Eye (tissue), 1 donor: ENCODE data around the gene AMIGO3.

Experiments used
- DNase-seq: peaks from one replicate; pipeline ENCODE4 v3.0.0-alpha.2; 2015

AMIGO3 gene

GRCh38 chr3:49724586-49724985, 5.1 kb upstream of the AMIGO3 start:
- no peak for DNase-seq

DNA sequence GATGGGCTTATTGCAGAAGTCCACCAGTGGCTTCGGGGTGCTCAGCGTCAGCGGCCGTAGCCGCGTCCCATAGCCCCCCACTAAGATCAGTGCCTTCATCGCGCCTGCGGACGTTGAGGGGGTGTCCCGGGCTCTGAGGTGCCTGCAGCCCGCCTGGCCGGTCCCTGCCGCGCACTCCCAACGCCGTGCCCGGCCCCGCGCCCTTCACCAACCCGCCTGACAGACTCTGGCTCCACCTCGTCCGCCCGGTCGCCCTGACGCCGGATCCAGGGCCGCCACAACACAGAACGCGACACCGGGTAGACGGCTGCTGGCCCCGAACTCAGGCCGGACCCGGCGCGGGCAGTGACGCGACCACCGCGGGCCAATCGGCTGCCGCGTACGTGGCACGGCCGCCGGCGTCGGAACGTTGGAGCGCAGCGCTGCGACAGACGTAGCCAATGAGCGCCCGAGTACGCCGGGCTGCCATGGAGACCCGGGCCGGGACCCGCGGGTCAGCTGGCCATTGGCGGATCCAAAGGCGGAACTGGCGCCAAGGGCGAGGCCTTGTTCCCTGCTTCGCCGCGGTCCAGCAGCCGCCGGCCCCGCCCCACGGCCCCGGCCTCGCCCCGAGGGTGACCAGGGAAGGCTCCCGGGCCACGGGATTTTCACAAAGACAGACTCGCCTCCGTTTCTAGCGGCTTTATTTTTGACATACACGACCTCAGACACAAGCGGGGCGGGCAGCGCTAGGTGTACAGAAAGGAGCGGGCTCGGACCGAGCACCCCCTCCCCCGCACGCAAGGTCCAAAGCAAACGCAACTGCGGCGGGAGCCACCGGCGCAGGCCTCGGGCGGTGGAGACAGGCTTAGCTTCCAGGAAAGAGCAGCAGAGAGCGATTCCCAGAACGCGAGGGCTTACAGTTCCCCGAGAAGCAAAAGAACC, 4.4 kb upstream of the AMIGO3 start, which contains the start of gene GMPPB:
Gene GMPPB, minus strand, starts transcription at position 324 of the 924 bp plus-strand sequence. Its CDS starts 225 bp downstream, at position 99.
- DNase-seq = peak; percentile 97

DNA sequence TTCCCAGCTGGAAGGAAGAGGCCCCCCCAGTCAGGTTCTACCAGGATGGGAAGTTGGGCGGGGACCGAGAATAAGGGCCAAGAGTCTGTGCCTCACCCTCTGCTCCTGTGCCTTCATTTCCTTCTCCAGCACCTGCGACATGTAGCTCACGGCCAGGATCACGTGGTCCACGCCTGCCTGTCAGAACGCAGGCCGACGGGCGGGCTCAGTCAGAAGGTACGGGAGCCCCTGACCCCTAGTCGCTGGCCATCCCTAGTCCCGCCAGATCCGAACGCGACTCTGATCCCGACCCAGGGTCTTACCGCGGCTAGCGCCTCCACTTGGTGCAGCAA, 3.8 kb upstream of the AMIGO3 start:
- DNase-seq = peak; percentile 73

- no peak for DNase-seq
Measured at GRCh38 chr3:49722896-49723295, 3.4 kb upstream of the AMIGO3 start.

DNA sequence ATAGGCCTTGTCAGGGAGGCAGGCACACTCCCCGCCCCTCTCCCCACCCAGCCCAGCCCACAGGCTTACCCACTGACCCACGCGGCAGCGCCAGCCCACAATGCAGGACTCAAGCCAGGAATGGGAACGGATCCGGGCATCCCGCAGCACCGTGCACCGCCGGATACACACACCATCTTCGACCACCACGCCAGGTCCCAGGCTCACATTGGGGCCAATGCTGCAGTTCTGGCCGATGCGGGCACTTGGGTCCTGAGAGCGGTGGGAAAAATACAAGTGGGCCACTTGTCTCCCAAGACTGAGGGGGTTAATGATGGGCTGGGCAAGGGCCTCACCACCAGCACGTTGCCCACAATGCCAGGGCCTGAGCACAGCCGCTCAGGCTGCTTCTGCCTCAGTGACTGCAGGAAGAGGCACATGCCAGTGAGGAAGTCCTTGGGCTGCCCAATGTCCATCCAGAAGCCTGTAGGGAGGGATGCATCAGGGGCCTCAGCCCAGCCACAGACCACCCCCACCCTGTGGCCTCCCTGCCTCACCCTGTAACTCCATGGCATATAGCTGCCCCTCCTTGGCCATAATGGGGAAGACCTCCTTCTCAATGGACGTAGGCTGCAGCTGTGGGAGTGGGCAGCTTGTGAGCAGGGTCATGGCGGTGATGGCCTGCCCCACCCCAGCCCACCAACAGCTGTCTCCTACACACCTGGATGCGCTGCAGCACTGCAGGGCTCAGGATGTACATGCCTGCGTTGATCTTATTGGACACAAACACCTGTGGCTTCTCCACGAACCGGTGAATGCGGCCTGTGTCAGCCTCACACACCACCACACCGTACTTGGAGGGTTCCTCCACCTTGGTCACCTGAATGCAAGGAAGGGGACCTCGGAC, 2.7 kb upstream of the AMIGO3 start:
- no peak for DNase-seq

- DNase-seq = no peak
Measured at GRCh38 chr3:49721596-49721895, 2.1 kb upstream of the AMIGO3 start.

GRCh38 chr3:49720855-49721595, 1.5 kb upstream of the AMIGO3 start:
- DNase-seq = no peak

- no peak for DNase-seq
Measured at GRCh38 chr3:49718858-49719213, 648 bp downstream of the AMIGO3 start.

DNA sequence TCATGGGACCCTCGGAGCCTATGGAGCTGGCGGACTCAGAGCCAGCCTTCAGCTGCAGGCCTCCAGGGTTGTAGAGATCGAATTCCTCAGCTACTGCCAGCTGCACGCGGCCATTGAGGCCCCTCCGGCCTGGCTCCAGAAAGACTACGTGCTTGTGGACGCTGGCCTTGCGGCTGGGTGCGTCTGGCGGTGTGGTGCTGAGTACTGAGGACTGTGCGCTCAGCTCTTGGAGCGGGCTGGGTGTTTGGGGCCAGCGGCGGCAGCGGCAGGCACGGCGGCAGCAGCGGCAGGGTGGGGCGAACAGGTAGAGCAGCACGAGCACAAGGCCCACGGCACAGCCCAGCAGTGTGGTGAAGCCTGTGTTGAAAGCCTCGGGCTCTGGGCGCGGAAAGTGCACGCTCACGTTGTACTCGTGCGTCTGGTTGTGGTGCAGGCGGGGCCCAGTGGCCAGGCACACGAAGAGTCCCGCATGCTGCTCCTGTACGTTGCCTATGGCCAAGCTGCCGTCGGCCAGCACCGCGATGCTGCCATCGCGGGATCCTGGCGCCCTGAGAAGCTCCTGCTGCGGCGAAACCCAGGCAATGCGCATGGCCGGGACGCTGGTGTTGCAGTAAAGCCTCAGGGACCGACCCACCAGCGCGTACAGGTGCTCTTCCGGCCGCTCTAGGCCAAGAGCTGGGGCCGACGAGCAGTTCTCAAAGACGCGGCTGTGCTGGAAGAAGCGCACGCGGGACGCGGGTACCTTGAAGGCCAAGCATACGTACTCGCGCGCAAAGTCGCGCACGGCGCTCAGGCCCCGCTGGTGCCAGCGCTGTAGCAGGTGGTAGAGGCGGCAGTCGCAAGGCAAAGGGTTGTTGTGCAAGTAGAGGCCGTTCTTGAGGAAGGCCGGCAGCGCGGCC, 1.3 kb downstream of the AMIGO3 start:
- peak; percentile 29 for DNase-seq

DNA sequence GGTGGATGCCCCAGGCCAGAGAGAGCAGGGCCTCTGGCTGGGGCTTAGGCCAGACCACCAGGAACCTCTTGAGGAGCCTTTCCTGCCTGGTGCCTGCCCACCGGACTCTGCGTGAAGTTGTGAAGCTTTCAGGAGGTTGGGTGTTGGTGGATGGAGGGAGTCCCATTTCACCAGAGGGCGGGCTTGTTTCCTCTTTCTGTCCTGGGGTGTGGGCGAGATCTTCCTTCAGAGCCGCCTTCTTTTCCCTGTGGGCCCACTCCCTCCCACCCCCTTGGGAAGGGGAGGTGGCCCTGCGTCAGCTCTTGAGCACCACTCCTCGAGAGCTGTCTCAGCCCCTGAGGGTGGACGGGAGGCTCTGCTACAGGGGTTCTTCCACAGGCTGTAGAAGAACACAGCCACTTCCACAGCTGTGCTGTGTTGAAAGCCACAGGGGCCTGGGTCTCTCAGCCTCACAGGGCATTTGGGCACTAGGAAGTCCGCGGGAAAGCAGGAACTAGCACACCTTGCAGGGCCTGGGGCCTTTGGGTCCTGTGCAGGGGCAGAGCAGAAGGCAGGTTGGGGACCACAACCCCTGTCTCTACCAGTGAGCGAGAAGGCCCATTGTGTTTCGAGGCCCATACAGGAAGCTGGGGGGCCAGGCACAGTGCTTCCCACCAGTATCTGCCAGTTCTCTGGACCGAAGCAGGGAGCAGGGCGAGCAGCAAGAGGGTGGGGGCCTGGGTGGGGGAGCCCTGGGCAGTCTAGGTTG, 2.1 kb downstream of the AMIGO3 start:
- no peak for DNase-seq

- DNase-seq = no peak
Measured at GRCh38 chr3:49716691-49717210, 2.7 kb downstream of the AMIGO3 start.

GRCh38 chr3:49716169-49716568, 3.3 kb downstream of the AMIGO3 start:
- DNase-seq = no peak

GRCh38 chr3:49715611-49716121, 3.8 kb downstream of the AMIGO3 start:
- DNase-seq = no peak

DNA sequence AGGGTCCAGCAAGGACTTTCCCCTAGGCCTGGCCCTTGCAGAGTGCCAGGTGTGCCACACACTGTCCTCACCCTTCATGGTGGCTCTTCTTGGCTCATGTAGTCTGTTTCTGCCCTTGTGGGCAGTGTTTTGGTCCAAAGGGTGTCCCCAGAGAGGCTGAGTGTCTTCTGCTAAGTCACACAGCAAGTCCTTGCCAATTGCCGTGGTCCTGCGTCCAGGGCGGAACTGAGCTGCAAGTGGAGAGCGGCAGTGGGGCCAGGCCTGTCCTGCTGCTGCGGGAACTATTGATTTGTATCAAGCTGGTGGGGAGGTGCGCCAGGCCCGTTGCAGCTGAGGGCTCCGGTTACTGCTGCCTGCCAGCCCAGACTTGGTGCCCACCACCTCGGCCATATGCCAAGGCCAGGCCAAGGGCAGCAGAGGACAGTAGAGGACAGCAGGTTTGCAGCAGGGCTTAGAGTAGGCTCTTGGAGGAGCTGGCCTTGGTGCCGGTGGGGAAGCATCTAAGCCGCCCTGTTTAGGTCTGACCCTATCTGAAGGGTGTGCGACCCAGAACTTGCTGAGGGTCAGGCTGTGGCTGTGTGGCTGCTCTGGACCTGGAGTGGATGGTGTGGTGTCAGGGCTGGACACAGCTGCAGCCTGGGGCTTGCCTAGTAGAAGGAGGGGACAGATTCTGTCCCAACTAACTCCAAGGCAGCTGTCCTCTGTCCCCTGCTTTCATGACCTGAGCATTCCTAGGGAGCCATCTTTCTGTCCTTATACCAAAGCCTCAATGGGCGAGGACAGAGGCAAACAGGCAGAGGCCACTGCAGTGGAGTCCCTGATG, 4.5 kb downstream of the AMIGO3 start:
- DNase-seq = no peak

DNA sequence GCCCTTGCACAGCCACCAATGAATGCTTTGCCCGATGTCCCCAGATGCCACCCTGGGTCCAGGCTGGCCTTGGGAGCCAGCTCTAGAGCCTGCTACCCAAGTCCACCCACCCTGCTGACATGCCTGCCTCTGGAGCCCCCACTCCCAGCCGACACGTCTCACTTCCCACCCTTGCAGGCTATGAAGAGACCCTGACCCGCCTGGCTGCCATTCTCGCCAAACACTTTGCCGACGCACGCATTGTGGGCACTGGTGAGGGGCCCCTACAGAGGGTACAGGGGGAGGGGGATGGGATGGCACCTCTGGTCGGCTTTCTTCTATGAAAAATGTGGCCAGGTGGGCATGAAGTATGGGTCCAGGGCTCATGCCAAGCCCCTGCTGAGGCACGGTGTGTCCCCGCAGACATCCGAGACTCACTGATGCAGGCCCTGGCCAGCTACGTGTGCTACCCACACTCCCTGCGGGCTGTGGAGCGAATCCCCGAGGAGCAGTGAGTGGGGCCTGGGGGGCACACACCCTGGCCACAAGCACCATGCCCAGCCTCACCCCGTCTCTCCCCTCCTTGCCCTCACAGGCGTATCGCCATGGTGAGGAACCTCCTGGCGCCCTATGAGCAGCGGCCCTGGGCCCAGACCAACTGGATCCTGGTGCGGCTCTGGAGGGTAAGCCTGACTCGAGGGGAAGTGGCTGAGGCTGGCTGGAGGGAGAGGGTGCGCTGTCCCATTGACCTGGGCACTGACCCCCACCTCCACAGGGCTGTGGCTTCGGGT, 6.0 kb downstream of the AMIGO3 start:
- DNase-seq = no peak

GRCh38 chr3:49712631-49713317, 6.7 kb downstream of the AMIGO3 start:
- no peak for DNase-seq

DNA sequence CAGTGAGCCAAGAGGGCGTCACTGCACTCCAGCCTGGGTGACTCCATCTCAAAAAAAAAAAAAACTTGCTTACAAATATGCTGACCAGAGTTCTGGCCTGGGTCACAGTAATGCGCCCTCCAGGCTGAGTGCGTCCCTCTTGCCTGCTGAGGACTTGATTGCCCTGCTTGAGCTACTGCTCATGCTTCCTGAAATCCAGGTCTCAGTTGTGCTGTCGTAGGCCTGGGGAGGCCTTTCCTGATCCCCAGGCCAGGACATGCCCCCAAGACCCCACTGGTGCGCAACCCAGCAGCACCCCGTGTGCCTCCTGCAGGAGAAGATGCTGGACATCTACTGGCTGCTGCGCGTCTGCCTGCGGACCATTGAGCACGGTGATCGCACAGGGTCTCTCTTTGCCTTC, 7.3 kb downstream of the AMIGO3 start:
- DNase-seq = no peak

GRCh38 chr3:49711489-49711888, 8.0 kb downstream of the AMIGO3 start:
- no peak for DNase-seq

- no peak for DNase-seq
Measured at GRCh38 chr3:49709852-49710251, 9.6 kb downstream of the AMIGO3 start.
